Renal cortex interstitium (tissue), 11 donors: ENCODE measurements around the gene STX8. TPM values are rescaled to one million over a fixed set of nuclear protein-coding genes. Genes with fewer than 3 reads are reported as not detected.
"Not testable (repeated sequence)": the region's sequence is repeated elsewhere in the genome, so short reads cannot be mapped to it uniquely, and the experiment has no call there.

Experiments used
- DNase-seq, 11 donors: peaks; one replicate each; pipeline ENCODE4 v3.0.0-alpha.2; 2013; ENCODE audit warnings: low read depth in 9 of 11, low spot score in 4 of 11; ENCODE audit errors: extremely low read depth in 1 of 11
- polyA plus RNA-seq, 3 donors: library from polyadenylated mRNA; unstranded; fragments of 120-200 nt; gene quantifications; one replicate each; pipeline ENCODE4 v1.2.1, GENCODE V29; 2013; ENCODE audit not compliant: insufficient read length in 3 of 3

The STX8 gene
- polyA plus RNA-seq, 3 donors, result 60.0 to 68.1 (median 65.0) TPM

- DNase-seq, result no peak
Observed at GRCh38 chr17:9380361-9380760, 195.3 kb downstream of the STX8 start.

- not testable (repeated sequence) for DNase-seq
Observed at GRCh38 chr17:9376177-9376576, 199.4 kb downstream of the STX8 start.

GRCh38 chr17:9371019-9371418 is 204.6 kb downstream of the STX8 start:
- no peak for DNase-seq

GRCh38 chr17:9370467-9370866 is 205.2 kb downstream of the STX8 start:
- DNase-seq, result no peak

GRCh38 chr17:9368631-9369030 is 207.0 kb downstream of the STX8 start:
- DNase-seq, result no peak

GRCh38 chr17:9367156-9367555 is 208.5 kb downstream of the STX8 start:
- no peak for DNase-seq

- no peak for DNase-seq
Observed at GRCh38 chr17:9364837-9365430, 210.7 kb downstream of the STX8 start.

- no peak for DNase-seq
Observed at GRCh38 chr17:9363440-9364350, 211.9 kb downstream of the STX8 start.

GRCh38 chr17:9361188-9361955 is 214.2 kb downstream of the STX8 start:
- DNase-seq, result no peak

- peak in 3 of 11 donors; percentile 10 to 33 (median 20) for DNase-seq
Observed at GRCh38 chr17:9360677-9361081, 214.9 kb downstream of the STX8 start.

GRCh38 chr17:9356488-9356911 is 219.1 kb downstream of the STX8 start:
- DNase-seq, result no peak

GRCh38 chr17:9355846-9356245 is 219.8 kb downstream of the STX8 start:
- no peak for DNase-seq

GRCh38 chr17:9355231-9355630 is 220.4 kb downstream of the STX8 start:
- not testable (repeated sequence) for DNase-seq

GRCh38 chr17:9350080-9350479 is 225.5 kb downstream of the STX8 start:
- no peak for DNase-seq

GRCh38 chr17:9346296-9346926 is 229.2 kb downstream of the STX8 start:
- DNase-seq, result no peak

GRCh38 chr17:9343516-9343915 is 232.1 kb downstream of the STX8 start:
- no peak for DNase-seq

- DNase-seq, result no peak
Observed at GRCh38 chr17:9342225-9342624, 233.4 kb downstream of the STX8 start.

GRCh38 chr17:9339958-9340357 is 235.7 kb downstream of the STX8 start:
- DNase-seq, result no peak

GRCh38 chr17:9339482-9339881 is 236.1 kb downstream of the STX8 start:
- DNase-seq, result not testable (repeated sequence)
